GM18498 (cell line): Measurements from ENCODE around the gene GNL1.
"Not testable (repeated sequence)": the region's sequence is repeated elsewhere in the genome, so short reads cannot be mapped to it uniquely, and the experiment has no call there.

Experiments used
- ATAC-seq: cut with Tn5 transposase; IDR thresholded peaks from one replicate; pipeline ENCODE4 v1.9.1; 2021; ENCODE audit warnings: mild to moderate bottlenecking, moderate library complexity; ENCODE audit not compliant: unreplicated experiment

GNL1 gene

DNA sequence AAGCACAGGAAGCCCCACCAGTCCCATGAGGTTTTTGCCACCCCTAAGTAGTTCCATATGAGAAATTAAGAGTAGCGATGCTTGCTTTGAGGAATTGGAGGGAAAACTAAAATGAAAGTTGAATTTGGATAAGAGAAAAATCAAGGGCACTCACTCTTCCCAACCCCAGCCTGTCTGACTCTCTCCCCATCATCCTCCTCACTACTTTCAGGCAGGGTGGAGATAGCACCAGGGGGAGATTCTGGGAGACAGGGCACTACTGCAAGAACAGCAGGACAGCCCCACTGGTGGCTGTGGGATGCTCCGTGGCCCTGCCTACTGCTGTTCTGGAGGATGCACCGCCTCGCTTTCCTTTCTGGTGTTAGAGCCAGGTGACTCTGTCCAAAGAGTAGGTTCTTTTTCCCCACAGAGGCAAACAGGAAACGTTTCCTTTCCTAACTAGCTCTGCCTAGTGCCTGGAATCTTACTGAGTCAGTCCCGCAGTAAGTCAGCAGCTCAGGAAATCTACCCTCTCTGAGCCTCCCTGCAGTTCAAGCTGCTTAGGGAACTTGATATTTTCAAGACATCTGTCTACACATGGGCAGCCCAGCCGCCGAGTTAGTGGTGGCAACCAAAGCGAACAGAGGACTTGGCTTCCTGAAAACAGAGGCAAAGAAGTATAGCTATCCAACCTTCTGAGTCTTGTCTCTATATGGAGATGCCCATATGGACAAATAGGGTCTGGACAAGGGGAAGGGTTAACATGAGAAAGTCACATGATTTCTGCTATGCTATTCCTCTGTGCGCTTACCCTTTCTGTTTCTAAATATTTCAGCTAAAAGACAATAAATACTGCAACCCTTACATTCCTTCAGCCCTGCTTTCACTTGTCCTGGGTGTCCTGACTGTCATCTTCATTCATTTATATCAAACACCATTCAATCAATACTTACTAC lies 55.6 kb downstream of the GNL1 start:
- no peak for ATAC-seq

DNA sequence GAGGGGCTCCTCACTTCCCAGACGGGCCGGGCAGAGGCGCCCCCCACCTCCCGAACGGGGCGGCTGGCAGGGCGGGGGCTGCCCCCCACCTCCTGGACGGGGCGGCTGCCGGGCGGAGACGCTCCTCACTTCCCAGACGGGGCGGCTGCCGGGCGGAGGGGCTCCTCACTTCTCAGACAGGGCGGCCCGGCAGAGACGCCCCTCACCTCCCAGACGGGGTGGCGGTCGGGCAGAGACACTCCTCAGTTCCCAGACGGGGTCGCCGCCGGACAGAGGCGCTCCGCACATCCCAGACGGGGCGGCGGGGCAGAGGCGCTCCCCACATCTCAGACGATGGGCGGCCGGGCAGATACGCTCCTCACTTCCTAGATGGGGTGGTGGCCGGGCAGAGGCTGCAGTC lies 57.6 kb downstream of the GNL1 start:
- ATAC-seq, result not testable (repeated sequence)

DNA sequence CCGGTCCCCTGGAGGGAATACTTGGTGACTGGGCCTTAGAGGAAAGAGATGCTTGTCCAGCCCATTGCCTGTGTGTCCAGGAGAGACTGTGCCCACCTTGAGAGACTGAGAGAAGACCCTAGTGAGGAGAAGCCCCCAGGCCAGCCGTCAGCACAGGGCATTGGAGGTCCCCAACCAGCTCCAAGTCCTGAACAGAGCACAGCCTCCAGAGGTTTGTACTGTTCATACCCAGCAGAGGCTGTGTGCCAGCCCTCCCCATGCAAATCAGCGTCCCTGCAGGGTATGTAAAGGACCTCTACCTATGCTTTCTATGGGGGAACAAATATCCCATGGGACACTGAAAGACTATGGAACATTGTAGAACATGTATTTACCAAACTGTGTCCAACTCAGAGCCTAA lies 58.6 kb downstream of the GNL1 start:
- no peak for ATAC-seq

DNA sequence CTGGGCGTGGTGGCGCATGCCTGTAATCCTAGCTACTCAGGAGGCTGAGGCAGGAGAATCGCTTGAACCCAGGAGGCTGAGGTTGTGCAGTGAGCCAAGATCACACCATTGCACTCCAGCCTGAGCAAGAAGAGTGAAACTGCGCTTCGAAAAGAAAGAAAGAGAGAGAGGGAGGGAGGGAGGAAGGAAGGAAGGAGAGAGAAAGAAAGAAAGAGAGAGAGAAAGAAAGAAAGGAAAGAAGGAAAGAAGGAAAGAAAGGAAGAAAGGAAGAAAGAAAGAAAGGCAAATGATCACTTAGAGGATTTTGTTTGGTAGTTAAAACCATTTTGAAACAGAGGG lies 59.1 kb downstream of the GNL1 start:
- not testable (repeated sequence) for ATAC-seq

DNA sequence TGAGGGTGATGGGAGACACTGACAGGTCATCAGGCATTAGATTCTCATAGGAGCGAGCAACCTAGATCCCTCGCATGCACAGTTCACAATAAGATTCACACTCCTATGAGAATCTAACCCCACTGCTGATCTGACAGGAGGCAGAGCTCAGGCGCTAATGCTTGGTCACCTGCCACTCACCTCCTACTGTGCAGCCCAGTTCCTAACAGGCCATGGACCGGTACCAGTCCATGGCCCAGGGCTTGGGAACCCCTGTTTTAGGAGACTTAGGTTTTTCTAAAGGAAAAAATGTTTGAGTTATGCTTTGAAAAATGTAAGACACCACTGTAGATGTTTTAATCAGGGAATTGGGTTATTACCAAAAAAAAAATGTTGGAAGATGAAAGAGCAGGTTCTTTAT lies 60.3 kb downstream of the GNL1 start:
- ATAC-seq, result no peak

DNA sequence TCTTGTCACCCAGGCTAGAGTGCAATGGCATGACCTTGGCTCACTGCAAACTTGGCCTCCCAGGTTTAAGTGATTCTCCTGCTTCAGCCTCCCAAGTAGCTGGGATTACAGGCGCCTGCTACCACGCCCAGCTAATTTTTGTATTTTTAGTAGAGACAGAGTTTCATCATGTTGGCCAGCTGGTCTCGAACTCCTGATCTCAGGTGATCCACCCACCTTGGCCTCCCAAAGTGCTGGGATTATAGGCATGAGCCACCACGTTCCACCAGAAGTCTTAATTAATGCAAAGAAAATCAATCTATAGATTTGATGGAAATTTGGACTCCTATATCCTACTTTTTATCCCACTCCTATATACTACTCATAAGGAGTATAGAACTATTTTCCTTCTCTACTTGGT lies 61.2 kb downstream of the GNL1 start:
- not testable (repeated sequence) for ATAC-seq

DNA sequence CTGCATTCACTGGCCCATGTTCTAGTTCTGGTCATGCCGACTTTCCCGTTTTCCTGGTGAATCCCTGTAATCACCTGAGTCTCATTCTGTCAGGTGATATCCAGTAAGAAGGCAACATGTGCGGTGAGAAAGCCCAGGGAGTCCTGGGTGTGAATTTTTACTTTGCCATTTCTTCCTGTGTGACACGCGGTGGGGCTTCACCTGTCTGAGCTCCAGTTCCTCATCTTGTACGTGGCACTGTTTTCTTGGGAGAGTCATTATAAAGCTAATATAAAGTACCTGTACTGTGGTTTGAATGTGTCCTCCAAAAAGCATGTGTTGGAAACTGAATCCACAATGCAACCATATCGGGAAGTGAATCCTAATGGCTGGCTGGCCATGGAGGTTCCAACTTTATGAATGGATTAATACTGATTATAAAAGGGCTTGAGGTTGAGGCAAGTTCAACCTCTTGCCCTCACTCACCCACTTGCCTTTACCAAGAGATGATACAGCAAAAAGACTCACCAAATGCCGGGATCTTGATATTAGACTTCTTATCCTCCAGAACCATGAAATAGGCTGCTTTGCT lies 61.9 kb downstream of the GNL1 start:
- no peak for ATAC-seq

DNA sequence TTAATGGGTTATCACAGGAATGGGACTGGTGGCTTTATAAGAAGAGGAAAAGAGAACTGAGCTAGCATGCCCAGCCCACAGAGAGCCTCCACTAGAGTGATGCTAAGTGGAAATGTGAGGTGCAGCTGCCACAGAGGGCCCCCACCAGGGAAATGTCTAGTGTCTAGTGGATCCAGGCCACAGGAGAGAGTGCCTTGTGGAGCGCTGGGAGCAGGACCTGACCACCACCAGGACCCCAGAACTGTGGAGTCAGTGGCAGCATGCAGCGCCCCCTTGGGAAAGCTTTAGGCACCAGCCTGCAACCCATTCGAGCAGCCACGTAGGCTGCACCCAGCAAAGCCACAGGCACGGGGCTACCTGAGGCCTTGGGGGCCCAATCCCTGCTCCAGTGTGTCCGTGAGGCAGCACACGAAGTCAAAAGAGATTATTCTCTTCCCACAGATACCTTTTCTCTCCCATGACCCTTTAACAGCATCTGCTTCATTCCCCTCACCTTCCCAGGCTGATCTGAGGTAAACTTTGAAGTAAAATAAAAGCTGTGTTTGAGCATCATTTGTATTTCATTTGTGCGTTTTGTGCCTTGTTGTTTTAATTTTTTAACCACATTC lies 62.5 kb downstream of the GNL1 start:
- ATAC-seq, result no peak

DNA sequence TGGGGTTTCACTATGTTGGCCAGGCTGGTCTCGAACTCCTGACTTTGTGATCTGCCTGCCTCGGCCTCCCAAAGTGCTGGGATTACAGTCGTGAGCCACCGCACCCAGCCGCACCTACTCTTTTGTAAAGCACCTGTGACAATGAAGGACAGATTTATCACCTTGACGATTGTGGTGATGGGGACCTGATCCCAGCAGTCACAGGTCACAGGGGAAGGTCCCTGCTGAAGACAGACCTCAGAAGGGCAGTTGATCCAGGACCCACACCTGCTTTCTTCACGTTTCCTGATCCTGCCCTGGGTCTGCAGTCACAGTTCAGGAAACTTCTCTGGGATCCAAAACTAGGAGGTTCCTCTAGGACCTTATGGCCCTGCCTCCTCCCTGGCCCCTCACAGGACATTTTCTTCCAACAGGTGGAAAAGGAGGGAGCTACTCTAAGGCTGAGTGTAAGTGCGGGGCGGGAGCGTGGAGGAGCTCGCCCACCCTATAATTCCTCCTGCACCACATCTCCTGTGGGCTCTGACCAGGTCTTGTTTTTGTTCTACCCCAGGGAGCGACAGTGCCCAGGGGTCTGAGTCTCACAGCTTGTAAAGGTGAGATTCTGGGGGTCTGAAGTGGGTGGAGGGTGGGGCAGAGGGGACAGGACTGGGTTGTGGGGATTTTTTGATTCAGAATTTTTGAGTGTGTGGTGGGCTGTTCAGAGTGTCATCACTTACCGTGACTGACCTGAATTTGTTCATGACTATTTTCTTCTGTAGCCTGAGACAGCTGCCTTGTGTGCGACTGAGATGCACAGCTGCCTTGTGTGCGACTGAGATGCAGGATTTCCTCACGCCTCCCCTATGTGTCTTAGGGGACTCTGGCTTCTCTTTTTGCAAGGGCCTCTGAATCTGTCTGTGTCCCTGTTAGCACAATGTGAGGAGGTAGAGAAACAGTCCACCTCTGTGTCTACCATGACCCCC lies 64.0 kb downstream of the GNL1 start:
- ATAC-seq, result no peak
